Retinal pigment epithelial cell (primary cell): ENCODE results near the gene NDUFC1.
A peak's percentile ranks its signal among the peaks of the same experiment; 100 is the strongest.

Experiments used
- DNase-seq: peaks from one replicate; pipeline ENCODE4 v3.0.0-alpha.2; 2010; ENCODE audit warnings: low read depth
- H3K4me3 ChIP-seq: 2 replicates; pipeline ENCODE4 v1.5.1; 2011; ENCODE audit warnings: mild to moderate bottlenecking, low read length, control low read depth, moderate library complexity
- CTCF ChIP-seq: conservative IDR thresholded peaks from 2 replicates; pipeline ENCODE4 v1.5.1; 2011; ENCODE audit warnings: low read depth, low read length, control low read depth, inconsistent platforms

NDUFC1 gene

DNA sequence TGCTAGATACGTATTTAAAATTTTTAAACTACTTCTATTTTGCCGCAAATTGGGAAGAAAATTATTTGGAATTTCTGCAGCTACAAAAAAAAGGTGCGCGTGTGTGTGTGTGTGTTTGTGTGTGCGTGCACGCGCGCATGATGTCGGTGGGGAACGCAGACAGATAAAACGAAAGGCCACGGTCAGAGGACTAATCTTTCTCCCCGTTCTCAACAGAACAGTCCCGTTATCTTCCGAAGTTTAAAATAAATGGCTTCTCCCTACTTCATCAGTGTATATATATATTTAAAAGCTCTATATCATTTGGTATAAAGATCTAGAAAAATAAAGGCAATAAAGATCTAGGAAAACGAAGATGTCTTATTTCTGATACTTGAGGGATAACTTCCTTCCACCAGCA lies 23.8 kb downstream of the NDUFC1 start:
- no peak for TF ChIP-seq CTCF
- no peak overlapping the region for H3K4me3 ChIP-seq
- DNase-seq: no peak

- no peak overlapping the region for H3K4me3 ChIP-seq
- TF ChIP-seq CTCF: no peak
- no peak for DNase-seq
These were observed 27.0 kb downstream of the NDUFC1 start for GRCh38 chr4:139275281-139275735.

DNA sequence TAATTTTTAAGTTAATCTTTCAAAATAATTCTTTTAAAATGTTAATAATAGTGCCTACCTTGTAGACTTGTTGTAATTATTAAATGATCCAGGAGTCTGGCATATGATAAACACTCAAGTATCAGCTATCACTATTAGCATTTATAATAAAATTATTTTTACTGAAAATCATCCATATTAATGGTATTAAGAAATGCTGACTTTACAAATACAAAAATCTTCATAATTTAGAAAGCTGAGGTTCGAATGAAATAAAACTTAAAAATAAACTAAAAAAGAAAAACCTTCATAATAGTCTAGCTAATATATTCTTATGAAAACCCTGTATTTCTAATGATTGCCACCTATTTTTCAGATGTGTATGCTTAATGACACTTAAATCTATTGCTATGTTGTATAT lies 27.5 kb downstream of the NDUFC1 start:
- no peak for TF ChIP-seq CTCF
- DNase-seq: no peak
- no peak overlapping the region for H3K4me3 ChIP-seq

DNA sequence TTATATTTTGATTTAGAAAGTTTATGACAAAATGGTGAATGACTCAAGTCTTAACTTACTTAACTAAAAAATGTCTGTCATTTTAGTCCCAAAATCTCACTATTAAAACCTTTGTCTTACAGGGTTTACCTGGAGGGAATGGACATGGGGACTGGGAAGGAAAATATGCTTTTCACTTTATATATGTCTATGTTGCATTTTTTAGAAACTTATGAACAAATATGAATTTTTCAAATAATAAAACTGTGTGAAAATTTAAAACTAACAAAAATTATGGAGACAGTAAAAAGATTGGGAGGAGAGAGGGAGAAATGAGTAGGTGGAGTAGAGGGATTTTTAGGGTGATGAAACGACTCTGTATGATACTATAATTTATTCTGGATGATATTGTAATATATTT lies 28.4 kb downstream of the NDUFC1 start:
- H3K4me3 ChIP-seq: no peak overlapping the region
- no peak for DNase-seq
- TF ChIP-seq CTCF: no peak

DNA sequence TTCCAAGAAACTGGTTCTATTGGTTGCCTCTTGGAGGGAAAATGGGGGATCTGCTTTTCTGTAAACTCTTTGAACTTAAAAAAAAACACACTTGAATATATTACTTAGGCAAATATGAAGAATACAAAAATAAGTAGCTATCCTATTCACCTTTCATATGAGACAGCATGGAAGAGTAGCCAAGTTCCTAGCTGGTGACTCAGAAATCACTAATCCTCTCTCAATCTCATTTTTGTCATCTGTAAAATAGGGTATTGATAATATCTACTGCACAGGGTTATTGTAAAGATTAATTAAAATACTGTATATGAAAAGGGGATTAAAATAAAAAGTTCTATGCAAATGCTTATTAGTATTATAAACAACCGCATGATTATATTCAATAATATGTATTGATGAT lies 35.0 kb downstream of the NDUFC1 start:
- TF ChIP-seq CTCF: no peak
- DNase-seq: no peak
- no peak overlapping the region for H3K4me3 ChIP-seq

- no peak for DNase-seq
- H3K4me3 ChIP-seq: peak overlapping the region; percentile 48
- no peak for TF ChIP-seq CTCF
These were observed 35.6 kb downstream of the NDUFC1 start for GRCh38 chr4:139266583-139267257.

DNA sequence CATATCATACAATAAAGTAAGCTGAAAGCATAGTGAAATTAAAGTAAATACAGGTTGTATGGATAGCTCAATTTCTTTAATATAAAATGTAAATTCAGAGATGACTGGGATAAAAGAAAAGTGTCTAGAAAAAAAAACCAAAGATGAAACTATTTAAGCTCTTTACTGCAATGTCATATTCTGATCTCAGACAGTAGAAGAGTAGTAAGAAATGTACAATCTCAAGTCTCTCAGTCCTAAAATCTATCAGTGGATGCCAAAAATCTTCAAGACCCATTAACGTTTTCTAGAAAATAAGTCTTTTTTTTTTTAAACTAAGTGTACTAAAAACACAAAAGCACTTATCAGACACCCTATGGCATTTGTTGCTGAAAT lies 36.1 kb downstream of the NDUFC1 start:
- H3K4me3 ChIP-seq: peak overlapping the region; percentile 48
- DNase-seq: no peak
- no peak for TF ChIP-seq CTCF
